C4-2B (cell line): Measurements from ENCODE around the gene DEAF1.

ENCODE experiments used
- H3K27ac ChIP-seq: fragments of 450-650 bp; 2 replicates; pipeline ENCODE4 v1.5.1; 2017
- ZFX ChIP-seq: fragments of 450-650 bp; IDR thresholded peaks from 2 replicates; pipeline ENCODE4 v1.6.1; 2017
- TF ChIP-seq, protein P1 (sequence below): fragments of 450-650 bp; conservative IDR thresholded peaks from 2 replicates; pipeline ENCODE4 v1.5.1; 2017; ENCODE audit warnings: mild to moderate bottlenecking

The DEAF1 gene

DNA sequence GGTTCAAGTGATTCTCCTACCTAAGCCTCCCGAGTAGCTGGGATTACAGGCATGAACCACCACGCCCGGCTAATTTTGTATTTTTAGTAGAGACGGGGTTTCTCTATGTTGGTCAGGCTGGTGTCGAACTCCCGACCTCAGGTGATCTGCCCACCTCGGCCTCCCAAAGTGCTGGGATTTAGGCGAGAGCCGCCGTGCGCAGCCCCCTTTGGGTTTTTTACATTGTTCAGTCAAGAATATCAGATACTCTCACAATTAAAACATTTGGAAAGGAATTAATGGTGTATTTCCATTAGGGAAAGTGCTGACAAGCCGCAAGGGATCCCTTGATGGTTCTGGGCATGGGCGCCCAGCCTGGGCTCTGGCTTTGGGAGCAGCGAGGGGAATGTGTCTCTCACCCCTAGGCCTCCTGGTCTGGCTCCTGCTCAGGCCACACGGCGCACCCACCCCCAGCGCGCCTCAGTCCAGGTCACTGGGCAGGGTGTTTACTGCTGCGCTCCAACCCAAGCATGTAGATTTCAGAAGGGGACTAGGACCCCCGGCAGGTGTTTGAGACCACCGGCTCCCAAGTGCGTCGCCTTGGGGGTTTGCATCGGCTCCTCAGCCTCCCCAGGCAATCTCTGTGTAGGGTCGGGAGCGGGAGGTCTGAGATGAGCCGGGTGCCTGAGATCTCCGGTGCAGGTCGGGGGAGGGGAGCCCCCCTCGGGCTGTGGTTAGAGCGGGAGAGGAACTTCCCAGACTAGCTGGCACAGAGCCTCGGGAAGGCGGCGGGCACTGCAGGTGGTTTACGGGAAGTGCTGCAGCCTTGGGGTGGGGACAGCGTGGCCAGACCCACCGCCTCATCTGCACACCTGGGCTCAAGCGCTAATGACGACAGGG is 78.5 kb downstream of the DEAF1 start:
- H3K27ac ChIP-seq: peak overlapping the region; percentile 78

DNA sequence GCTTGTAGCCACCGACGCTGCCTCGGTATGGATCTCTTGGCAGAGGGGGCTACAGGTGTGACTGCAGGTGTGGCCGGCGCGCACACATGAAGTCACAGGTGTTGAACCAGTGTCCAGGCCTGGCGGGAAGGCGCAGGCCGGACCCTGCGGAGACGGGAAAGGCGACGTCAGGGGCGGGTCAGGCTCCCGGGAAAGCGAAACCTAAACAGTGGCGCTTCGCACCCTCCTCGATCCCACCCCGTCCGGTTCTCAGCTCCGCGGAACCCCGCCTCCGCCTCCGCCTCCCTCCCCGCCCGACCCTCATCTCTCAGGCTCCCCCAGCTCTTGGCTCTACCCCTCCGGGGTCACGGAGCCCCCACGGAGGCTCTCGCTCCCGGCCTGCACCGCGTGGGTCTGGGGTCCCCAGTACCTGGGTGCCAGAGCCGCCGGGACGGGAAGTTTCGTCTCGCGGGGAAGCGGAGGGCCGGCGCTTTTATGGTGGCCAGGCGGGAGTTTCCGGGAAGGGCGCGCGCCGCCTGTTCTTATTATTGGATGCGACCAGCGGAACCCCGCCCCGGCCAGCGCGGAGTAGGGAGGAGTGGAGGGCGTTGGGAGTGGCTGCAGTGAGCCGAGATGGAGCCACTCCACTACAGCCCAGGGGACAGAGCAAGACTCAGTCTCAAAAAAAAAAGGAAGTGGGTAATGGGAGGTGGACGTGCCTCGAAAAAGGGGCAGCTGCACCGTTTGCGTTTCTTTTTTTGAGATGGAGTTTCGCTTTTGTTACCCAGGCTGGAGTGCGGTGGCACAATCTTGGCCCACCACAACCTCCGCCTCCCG is 79.3 kb downstream of the DEAF1 start, which contains the start of gene IRF7:
Gene IRF7, minus strand, starts transcription at position 447 of the 816 bp plus-strand sequence. CDS start 586 bp downstream, outside the sequence.
- H3K27ac ChIP-seq: peak within 1 kb of the TSS; percentile 78
- TF ChIP-seq, protein P1, sequence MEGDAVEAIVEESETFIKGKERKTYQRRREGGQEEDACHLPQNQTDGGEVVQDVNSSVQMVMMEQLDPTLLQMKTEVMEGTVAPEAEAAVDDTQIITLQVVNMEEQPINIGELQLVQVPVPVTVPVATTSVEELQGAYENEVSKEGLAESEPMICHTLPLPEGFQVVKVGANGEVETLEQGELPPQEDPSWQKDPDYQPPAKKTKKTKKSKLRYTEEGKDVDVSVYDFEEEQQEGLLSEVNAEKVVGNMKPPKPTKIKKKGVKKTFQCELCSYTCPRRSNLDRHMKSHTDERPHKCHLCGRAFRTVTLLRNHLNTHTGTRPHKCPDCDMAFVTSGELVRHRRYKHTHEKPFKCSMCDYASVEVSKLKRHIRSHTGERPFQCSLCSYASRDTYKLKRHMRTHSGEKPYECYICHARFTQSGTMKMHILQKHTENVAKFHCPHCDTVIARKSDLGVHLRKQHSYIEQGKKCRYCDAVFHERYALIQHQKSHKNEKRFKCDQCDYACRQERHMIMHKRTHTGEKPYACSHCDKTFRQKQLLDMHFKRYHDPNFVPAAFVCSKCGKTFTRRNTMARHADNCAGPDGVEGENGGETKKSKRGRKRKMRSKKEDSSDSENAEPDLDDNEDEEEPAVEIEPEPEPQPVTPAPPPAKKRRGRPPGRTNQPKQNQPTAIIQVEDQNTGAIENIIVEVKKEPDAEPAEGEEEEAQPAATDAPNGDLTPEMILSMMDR: no peak
- no peak; the same call in 1 of the 2 replicates for TF ChIP-seq ZFX

More for the DNA sequence above, 78.5 kb downstream of the DEAF1 start:
- TF ChIP-seq ZFX: no peak
- TF ChIP-seq, protein P1: no peak

DNA sequence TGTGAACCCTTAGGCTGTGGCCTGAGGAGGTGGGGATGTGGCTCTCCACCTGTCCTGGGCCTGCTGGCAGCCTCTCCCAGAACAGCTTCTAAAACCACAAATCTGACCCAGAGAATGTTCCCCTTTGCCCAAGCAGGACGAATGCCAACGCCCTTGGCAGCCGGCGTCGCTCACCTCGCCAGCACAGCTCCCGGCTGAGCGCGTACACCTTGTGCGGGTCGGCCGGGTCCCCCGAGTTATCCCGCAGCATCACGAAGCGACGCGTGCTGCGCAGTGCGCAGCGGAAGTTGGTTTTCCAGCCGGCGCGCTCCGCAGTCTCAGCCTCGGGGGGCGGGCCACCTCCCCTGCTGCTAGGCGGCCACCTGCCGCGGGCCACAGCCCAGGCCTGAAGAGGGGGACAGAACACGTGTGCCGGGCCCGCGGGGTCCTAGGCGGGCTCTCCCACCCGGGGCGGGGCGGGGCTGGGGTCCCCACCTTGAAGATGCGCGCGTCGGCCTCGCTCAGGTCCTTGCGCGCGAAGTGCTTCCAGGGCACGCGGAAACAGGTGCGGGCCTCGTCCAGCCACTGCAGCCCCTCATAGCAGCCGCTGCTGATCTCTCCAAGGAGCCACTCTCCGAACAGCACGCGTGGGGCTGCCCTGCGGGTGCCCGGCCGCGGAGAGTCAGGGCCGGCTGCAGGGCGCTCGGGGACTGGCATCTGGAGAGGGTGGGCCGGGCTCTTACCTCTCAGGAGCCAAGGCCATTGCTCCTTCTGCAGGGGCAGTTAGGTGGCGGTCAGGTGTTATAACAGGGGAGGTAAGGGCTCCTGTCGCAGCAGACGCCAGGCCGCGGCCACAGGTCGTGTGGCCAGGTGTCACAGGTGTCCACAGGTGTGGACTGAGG is 80.2 kb downstream of the DEAF1 start:
- peak overlapping the region; percentile 78 for H3K27ac ChIP-seq
- 0 out of 2 replicates have a peak, but pooled peaks have one; percentile 61 for TF ChIP-seq ZFX
- TF ChIP-seq, protein P1: no peak

DNA sequence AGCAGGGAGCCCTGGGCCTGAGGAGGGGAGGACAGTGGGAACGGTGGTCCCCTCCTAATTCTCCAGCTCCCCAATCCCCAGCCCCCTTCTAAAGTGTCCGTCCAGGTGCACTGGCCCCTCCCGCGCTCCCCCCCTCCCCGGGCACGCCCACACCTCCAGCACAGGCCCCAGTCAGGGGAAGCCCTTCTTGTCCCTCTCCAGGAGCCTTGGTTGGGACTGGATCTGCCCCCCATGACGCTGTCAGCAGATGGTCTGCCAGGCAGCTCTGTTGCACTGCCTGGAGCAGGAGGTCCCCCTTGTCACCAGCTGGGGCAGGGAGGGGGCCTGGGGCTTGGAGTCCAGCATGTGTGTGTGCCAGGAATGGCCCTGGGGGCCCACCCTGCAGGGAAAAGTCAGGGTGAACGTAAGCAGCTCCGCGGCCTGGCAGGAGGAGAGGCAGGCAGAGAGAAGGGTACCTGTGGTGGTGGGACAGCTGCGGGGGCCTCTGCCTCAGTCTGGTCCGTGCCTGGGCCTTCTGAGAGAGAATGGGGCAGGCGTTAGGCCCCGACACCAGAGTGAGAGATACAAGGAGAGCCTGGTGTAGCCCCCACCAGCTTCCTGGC is 80.9 kb downstream of the DEAF1 start:
- H3K27ac ChIP-seq: peak overlapping the region; percentile 78
- TF ChIP-seq ZFX: no peak
- TF ChIP-seq, protein P1: no peak

DNA sequence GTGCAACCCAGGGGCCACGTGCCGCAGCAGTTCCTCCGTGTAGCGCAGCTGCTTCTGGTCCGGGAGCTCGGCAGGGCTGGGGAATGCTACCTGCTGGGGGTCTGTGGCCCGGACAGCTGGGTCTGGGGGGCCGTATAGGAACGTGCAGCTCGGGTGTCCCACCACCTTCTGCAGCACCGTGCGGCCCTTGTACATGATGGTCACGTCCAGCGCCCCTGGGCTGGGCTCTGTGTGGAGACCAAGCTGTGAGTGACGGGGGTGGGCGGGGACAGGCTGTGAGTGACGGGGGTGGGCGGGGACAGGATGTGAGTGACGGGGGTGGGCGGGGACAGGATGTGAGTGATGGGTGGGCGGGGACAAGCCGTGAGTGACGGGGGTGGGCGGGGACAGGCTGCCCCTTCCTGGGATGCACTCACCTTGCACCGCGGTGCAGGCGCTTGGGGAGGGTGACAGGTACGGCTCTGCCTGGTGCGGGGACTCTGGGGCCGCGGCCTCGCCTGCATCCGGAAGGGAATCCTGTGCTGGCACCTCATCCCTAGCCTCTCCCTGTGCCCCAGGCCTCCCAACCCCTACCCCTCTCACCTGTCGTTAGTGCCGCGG is 81.6 kb downstream of the DEAF1 start:
- peak overlapping the region; percentile 78 for H3K27ac ChIP-seq
- TF ChIP-seq, protein P1: no peak
- no peak for TF ChIP-seq ZFX

DNA sequence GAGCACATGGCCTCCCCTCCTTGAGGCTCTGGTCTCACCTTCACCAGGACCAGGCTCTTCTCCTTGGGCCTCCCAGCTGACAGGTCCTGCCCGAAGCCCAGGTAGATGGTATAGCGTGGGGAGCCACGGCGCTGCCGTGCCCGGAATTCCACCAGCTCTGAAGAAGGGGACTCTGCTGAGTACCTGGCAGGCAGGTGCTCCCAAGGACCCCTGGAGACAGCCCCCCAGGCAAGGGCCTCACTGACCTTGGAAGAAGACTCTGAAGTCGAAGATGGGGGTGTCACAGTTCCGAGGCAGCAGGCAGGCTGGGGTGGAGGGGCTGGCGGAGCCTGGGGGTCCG is 82.1 kb downstream of the DEAF1 start:
- peak overlapping the region; percentile 8; the same call in 1 of the 2 replicates for H3K27ac ChIP-seq
- TF ChIP-seq, protein P1: no peak
- TF ChIP-seq ZFX: no peak
